KOPT-K1 (cell line): ENCODE measurements around the gene LRRC8A.
"Not testable (repeated sequence)": the region's sequence is repeated elsewhere in the genome, so short reads cannot be mapped to it uniquely, and the experiment has no call there.

ENCODE experiments used
- H3K27ac ChIP-seq: fragments of 200-600 bp; sonication (generic); 2 replicates; pipeline ENCODE4 v1.5.1; 2016; ENCODE audit warnings: antibody characterized with exemption, mild to moderate bottlenecking, low read depth, low read length; ENCODE audit not compliant: poor library complexity, severe bottlenecking
- H3K36me3 ChIP-seq: fragments of 200-600 bp; sonication (generic); 2 replicates; pipeline ENCODE4 v1.5.1; 2017; ENCODE audit warnings: antibody characterized with exemption, mild to moderate bottlenecking, low read length, moderate library complexity; ENCODE audit not compliant: insufficient read depth
- H3K9me3 ChIP-seq: fragments of 200-600 bp; sonication (generic); 2 replicates; pipeline ENCODE4 v1.5.1; 2017; ENCODE audit warnings: antibody characterized with exemption, low read length, mild to moderate bottlenecking; ENCODE audit not compliant: insufficient read depth, poor library complexity, severe bottlenecking

Gene LRRC8A

DNA sequence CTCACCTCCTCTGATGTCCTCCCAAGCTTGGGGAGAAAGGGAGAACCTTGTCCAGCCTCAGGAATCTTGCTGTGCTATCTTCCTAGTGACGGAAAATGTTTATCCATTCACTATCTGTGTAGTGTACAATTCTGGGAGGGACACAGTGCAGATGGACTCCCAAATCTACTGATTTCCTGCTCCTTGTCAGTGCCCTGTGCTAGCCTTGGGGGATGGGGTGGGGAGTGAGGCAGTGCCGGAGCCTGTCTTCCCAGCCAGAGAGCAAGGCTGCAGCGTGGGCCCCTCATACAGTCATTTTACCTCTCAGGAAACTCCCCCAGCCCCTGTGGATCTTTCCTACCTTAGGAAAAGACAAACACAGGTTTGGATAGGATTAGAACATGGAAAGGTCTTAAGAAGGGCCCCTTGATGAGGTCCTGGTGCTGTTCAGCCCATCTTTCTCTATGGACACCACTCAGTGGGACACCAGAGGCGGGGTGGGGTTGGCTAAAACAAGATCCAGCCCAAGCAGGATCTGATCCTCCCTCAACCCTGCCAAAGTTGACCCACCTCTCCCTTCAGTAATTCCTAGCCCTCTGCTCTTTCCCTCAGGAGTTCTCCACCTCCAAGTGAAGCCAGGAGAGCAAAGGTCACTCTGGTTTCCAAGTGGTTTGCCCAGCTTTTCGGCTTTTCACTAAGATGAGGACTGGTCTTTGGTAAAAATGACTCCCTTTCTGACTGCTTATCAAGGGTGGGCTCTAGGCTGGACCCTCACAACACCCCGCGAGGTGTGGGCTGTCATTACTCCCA lies 62.1 kb downstream of the LRRC8A start:
- Histone ChIP-seq H3K9me3 (no peaks in the 10 kb centered on the region), H3K27ac (no peak overlapping the region), H3K36me3 (no peaks in the 10 kb centered on the region)

DNA sequence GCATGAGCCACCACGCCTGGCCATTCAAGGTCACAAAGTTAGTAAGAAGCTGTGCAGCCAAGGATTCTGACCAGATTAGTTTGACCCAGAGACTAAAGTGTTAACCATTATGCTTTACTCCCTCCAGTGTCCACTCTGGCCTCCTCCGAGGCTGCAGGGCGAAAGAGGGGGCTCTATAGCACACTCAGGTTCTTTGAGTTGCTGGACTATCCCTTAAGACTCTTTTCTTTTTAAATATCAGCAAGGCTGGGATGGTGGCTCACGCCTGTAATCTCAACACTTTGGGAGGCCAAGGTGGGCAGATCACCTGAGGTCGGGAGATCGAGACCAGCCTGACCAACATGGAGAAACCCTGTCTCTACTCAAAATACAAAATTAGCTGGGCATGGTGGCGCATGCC lies 63.0 kb downstream of the LRRC8A start:
- H3K27ac ChIP-seq, H3K36me3 ChIP-seq, H3K9me3 ChIP-seq: not testable (repeated sequence)

DNA sequence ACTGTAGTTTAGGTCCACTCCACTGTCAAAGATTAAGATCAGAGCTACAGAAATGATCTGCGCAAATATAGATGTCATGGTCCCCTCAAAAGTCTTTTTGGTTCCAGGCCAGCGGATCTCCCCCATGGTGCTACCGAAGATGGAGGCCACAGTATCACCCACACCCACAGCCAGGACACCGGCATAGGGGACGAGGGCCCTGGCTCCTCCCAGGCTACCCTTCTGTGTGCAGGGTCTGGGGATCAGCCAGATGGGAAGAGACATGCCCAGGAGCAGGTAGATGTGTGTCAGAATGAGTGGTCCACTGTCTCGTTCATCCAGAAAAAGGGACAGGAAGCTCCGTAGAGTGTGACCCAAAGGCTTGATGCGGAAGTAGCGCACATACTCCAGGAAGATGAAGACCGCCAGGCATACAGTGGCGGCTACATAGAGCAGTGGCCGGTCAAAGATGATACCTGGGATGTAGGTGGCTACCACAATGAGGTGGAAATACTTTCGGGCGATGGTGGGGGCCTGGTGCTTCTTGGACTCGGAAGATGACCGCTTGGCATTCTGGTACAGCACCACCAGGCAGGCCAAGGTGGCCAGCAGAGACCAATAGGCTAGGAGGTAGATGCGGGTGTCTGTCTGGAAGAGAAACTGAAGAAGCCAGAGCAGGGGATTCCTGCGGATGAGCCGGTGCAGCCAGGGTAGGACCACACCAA lies 64.0 kb downstream of the LRRC8A start:
- Histone ChIP-seq H3K9me3 (no peaks in the 10 kb centered on the region), H3K27ac (no peak overlapping the region), H3K36me3 (peaks cover 11% of the 10 kb centered on the region; the same call in 1 of the 2 replicates)

DNA sequence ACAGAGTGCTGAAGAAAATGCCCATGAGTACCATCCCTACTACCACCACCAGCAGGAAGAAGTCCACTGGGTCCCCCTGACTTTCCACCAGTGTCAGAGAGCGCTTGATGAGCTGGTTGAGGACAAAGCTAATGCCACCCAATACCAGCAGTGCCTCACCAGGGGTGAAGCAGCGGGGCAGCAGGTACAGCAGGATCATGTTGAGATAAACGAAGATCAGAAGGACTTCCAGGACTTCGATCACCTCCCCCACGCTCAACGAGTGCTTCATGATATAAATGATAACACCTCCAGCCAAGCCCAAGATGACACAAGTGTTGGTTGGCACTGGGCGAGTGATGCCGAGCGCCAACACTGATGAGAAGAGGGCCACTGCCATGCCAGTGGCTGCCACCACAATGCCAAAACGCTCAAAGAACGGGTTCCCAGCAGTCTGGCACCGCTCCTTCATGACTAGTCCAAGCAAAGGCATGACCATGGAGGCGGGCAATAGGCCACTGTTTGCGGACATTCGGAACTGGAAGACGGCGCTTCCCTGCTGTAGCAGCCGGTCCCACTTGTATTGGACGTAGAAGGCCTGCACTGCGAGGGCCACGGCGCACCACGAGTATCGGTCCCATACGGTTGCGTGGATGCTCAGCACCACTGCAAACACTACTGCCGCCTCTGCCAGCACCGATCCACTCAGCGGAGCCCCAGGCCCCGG lies 64.8 kb downstream of the LRRC8A start:
- Histone ChIP-seq H3K9me3 (no peaks in the 10 kb centered on the region), H3K27ac (peak overlapping the region; percentile 86), H3K36me3 (peaks cover 19% of the 10 kb centered on the region; the same call in 1 of the 2 replicates)

DNA sequence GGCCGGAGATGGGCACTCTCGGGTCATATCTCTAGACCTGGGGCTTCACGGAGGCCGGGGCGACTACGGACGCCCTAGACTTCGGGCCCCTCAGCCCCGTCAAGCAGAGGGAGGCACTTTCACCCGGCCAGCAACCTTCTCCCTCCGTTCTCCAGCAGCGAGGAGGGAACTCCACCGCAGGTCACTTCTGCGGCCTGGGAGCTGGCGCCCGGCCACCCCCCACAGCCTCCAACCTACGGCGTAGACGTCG lies 65.3 kb downstream of the LRRC8A start:
- Histone ChIP-seq H3K9me3 (no peaks in the 10 kb centered on the region), H3K36me3 (peaks cover 24% of the 10 kb centered on the region; the same call in 1 of the 2 replicates), H3K27ac (peak overlapping the region; percentile 86)

DNA sequence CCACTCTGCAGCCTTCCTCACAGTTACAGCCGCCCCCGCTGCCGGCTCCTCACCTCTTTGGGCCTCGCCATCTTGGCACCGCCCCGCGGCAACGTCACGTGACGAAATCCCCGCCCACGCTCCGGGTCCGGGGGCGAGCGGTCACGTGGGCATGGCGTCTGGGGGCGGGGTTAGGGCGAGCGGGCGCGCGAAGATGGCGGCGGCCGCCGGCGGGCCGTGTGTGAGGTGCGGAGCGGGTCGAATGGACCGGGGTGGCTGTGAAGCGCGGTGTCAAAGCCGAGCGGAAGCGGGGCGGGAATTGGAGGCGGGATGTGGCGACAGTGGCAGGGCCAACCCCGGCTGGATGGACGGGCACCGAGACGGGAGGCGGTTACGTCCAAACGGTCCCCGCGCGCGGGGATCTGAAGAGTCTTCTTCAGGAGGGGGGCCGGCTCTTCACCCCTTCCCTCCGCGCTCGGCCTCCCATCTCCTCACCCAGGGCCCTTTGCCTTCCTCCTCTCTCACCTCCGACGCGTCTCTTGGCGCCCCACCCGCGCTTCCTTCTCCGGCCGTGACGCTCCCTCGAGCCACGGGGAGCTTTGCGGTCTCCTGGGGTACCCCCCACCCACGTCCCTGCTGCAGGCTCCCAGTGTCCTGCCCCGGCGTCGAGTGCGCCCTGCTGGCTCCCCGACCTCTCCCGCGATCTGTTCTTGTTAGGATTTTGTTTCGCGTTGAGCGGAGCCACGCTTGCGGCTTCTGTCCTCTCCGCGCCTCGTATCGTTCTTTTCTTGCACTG lies 65.8 kb downstream of the LRRC8A start, which contains the start of the genes DOLK and NUP188:
DOLK (minus strand) TSS at position 77 of the 775 bp plus-strand sequence. CDS start 300 bp downstream, outside the sequence.
NUP188 (plus strand) TSS at position 173 of the 775 bp plus-strand sequence; CDS start at position 194, 21 bp downstream.
- H3K9me3 ChIP-seq: no peaks in the 10 kb centered on the region
- H3K36me3 ChIP-seq: peaks cover 28% of the 10 kb centered on the region
- peak within 1 kb of the TSS; percentile 86 for H3K27ac ChIP-seq

DNA sequence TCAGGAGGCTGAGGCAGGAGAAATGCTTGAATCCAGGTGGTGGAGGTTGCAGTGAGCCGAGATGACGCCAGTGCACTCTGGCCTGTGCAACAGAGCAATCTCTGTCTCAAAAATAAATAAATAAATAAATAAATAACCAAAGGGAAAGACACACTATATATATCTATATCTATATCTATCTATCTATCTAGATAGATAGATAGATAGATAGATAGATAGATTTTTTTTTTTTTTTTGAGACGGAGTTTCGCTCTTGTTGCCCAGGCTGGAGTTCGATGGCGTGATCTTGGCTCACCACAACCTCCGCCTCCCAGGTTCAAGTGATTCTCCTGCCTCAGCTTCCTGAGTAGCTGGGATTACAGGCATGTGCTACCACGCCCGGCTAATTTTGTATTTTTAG lies 79.5 kb downstream of the LRRC8A start:
- H3K36me3 ChIP-seq: peaks cover 82% of the 10 kb centered on the region
- not testable (repeated sequence) for H3K9me3 ChIP-seq, H3K27ac ChIP-seq
